Eye (tissue), 1 donor: ENCODE results near the gene UNC13B.
A peak's percentile ranks its signal among the peaks of the same experiment; 100 is the strongest.
"Not testable (repeated sequence)": the region's sequence is repeated elsewhere in the genome, so short reads cannot be mapped to it uniquely, and the experiment has no call there.

Source experiments
- DNase-seq: peaks from one replicate; pipeline ENCODE4 v3.0.0-alpha.2; 2015

Gene UNC13B

DNA sequence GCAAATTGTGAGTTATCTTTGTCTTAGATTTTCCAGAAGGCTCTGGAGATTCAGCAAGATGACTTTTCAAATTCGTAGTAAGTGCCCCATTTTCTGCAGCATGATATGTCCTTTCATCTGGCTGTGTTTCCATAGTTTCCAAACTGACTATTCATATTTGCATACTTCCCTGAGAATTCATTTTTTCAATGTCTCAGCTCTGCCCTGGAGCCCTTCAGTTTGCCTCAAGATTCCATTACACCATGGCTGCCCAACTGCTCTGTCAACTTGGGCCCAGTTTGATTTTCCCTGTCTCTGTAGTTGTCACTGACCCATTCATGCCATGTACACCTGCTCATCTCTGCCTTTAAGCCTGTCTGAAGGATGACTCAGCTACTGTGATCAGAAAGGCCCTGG, 233.9 kb downstream of the UNC13B start:
- no peak for DNase-seq

DNA sequence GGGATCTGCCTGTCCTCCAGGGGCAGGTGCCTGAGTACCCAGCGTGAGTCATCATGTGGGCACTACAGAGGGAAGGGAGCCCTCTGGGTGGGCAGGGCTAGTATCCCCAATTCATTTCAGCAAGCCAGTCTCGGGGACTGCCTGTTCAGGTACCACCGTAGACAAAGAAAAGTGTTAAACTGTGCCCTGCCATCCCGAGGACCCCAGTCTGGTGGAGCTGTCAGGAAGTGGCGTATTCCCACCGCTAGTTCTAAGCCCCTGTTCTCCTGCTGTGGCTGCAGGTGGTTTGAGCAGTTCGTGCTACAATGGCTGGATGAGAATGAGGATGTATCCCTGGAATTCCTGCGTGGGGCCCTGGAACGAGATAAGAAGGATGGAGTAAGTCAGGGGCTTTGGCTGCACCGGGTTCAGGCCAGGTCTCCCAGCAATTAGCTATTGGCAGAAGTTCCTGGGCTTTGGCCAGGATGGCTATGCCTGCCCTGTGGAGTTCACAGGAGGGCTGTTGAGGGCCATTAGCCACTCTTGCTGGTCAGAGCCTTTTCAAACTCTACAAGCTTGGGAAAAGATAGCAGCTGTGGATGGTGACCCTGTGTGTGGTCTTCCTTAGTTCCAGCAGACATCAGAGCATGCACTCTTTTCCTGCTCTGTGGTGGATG, 234.9 kb downstream of the UNC13B start:
- no peak for DNase-seq

DNA sequence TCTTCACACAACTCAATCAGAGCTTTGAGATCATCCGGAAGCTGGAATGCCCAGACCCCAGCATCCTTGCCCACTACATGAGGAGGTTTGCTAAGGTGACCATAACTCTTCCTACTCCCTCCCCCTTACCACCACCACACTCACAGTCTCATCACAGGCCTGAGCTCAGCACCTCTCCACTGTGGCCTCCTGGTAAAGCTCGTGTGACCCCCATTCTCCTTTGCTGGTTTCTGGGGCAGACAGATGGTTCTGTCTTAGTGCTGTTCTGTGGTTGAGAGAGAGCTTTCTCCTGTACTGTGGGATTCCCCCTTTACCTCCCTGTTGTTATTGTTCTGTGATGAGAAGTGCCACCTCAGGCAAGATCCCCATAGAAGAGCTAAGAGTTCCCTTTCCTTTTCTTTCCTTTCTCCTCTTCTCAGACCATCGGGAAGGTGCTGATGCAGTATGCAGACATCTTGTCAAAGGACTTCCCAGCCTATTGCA, 235.4 kb downstream of the UNC13B start:
- DNase-seq: no peak

- no peak for DNase-seq
Observed at GRCh38 chr9:35397923-35398322, 236.1 kb downstream of the UNC13B start.

GRCh38 chr9:35398651-35399335, 237.0 kb downstream of the UNC13B start:
- no peak for DNase-seq

GRCh38 chr9:35404865-35405264, 243.1 kb downstream of the UNC13B start:
- no peak for DNase-seq

DNA sequence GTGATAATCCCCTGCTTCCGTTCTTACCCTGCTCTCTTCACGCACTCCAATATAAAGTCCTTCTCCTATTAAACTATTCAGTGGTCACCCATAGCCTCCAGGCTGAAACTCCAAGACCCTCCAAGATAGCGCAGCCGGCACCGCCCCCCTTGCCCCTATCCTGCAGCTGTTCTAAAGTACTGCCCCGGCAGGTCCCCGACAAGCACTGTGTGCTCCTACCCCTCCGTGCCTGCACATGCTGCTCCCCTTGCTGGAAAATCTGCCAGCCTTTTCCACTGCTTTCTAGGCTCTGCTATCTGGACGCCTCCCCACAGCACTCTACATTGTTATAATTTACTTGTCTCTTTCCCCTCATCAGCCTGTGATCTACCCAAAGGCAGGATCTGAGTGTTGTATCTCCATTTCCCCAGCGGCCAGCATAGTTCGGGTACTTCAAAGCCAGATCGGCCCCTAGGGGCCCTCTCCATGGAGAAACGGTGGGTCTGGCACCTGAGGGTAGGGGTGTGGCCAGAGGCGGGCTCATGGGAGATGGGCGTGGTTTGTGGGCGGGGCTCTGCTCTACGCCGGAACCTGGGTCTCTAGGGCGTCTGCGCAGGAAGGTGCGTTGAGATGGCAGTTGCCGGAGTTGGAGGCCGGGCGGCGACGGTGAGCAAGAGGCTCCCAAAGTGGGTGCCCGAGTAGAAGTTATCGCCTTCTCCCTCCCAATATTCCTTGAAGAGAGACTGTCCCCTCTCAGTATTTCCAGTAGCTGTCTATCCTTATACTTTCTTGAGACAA, 244.6 kb downstream of the UNC13B start:
- DNase-seq: peak; percentile 45

- DNase-seq: no peak
Observed at GRCh38 chr9:35407846-35408245, 246.0 kb downstream of the UNC13B start.

DNA sequence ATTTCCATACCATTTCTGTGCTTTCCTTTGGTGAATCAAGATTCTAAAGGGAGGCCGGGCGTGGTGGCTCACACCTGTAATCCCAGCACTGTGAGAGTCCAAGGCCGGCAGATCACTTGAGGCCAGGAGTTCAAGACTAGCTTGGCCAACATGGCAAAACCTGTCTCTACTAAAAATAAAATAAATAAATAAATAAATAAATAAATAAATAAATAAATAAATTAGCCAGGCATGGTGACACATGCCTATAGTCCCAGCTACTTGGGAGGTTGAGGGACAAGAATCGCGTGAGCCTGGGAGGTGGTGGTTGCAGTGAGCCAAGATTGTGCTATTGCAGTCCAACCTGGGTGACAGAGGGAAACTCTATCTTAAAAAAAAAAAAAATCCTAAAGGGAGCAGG, 247.6 kb downstream of the UNC13B start:
- not testable (repeated sequence) for DNase-seq

DNA sequence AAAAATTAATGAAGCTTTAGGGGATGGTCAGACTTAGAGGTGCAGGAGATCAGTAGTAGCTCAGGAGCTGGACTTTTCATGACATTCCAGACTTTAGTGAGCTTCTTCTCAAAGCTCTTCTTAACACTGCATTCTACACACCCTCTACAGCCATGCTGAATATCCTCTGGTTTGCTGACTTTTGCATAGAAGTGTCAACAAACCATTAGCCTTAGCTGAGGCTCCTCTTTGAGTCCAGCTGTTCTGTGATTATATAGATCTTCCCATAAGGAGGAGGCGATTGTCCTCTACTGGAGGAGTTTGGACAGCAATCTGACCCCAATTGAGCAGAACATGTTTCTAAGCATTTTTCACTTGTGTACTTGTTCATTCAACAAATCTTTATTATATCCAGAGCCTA, 253.1 kb downstream of the UNC13B start:
- no peak for DNase-seq

- no peak for DNase-seq
Observed at GRCh38 chr9:35415402-35416097, 253.7 kb downstream of the UNC13B start.

DNA sequence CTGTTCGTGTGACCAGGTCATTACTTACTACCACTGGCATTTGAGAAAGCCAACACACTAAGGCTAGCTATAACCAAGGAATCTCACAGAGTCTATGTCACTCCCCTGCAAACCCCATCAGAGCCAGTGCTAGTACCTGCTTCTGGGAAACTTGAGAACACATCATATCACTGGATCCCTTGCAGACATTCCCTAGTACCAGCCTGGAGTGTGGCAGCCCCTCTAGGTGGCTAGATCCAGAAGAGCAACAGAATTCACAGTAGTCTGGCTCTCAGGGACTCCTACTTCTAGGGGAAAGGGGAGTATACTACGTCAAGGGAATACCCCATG, 254.3 kb downstream of the UNC13B start:
- no peak for DNase-seq

GRCh38 chr9:35422346-35422745, 260.5 kb downstream of the UNC13B start:
- no peak for DNase-seq

- DNase-seq: no peak
Observed at GRCh38 chr9:35422753-35423152, 260.9 kb downstream of the UNC13B start.

GRCh38 chr9:35423499-35423898, 261.7 kb downstream of the UNC13B start:
- DNase-seq: no peak

DNA sequence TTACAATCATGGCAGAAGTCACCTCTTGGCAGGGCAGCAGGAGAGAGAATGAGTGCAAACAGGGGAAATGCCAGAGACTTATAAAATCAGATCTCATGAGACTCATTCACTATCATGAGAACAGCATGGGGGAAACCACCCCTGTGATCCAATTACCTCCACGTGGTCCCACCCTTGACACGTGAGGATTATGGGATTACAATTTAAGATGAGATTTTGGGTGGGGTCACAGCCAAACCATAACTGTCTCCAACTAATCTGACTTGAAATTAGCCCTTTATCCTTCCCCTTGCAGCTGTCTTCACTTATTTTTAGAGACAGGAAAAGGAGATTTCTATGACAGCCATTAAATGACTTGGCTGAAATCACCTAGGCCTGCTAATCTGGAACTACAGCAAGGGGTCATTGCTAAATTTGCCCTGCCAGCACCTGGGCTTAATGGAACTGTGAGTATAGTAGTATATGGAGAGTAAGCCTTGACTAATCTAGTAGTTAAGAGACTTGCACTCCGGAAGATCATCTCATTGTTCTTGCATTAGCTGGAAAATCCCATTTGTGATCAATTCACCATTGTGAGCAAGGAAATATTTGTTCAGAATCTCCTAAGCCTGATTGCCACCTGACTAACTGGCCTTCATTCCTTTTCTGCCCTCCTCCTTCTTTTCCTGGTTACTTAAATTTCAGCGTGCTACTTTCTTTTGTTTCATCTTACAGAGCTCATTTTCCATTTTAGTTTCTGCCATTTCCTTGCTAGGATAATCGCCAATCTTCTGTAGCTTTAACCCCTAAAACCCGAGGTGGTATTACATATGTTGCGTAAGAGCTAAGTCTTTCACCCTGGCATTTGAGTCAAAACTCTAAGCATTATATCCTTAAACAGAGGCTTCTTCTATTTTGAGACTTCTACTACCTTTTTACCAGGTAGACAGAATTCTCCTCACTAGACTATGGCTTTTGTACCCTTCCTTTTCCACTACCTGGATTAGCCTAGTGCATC, 262.8 kb downstream of the UNC13B start:
- DNase-seq: no peak

GRCh38 chr9:35426627-35427026, 264.8 kb downstream of the UNC13B start:
- no peak for DNase-seq

DNA sequence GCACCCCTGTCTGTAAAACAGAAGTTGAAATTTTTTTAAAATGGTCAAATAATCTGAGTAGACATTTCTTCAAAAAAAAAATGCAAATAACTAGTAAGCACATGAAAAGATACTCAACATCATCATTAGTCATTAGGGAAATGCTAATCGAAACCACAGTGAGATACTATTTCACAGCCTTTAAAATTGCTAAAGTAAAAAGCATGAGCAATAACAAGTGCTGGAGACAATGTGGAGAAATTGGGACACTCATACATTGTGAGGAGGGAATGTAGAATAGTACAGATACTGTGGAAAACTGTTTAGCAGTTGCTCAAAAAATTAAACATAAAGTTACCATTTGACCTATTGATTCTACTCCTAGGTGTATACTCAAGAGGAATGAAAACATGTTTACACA, 269.7 kb downstream of the UNC13B start:
- DNase-seq: no peak

- DNase-seq: no peak
Observed at GRCh38 chr9:35432076-35432475, 270.3 kb downstream of the UNC13B start.

GRCh38 chr9:35436933-35437332, 275.1 kb downstream of the UNC13B start:
- DNase-seq: no peak

GRCh38 chr9:35446012-35446411, 284.2 kb downstream of the UNC13B start:
- DNase-seq: no peak

- no peak for DNase-seq
Observed at GRCh38 chr9:35448496-35448895, 286.7 kb downstream of the UNC13B start.
